Keratinocyte (primary cell): ENCODE data around the gene KIF21B.

Experiments
- EZH2 ChIP-seq: IDR thresholded peaks from one replicate; pipeline ENCODE4 v1.6.1; 2012; ENCODE audit warnings: inconsistent platforms, mild to moderate bottlenecking, low read length, moderate library complexity
- TF ChIP-seq, protein P1 (sequence below), 3 experiments: IDR thresholded peaks in 1 of 3; conservative IDR thresholded peaks in 1 of 3; optimal IDR thresholded peaks in 1 of 3; 2 replicates in 2 of 3; 3 replicates in 1 of 3; pipeline versions ENCODE3 to v1.5.1; 2011; ENCODE audit warnings: low read length in 3 of 3, mild to moderate bottlenecking in 3 of 3, moderate library complexity in 2 of 3, control low read depth in 1 of 3, inconsistent platforms in 1 of 3; ENCODE audit not compliant: insufficient read depth in 2 of 3; ENCODE audit errors: extremely low read depth in 1 of 3

DNA sequence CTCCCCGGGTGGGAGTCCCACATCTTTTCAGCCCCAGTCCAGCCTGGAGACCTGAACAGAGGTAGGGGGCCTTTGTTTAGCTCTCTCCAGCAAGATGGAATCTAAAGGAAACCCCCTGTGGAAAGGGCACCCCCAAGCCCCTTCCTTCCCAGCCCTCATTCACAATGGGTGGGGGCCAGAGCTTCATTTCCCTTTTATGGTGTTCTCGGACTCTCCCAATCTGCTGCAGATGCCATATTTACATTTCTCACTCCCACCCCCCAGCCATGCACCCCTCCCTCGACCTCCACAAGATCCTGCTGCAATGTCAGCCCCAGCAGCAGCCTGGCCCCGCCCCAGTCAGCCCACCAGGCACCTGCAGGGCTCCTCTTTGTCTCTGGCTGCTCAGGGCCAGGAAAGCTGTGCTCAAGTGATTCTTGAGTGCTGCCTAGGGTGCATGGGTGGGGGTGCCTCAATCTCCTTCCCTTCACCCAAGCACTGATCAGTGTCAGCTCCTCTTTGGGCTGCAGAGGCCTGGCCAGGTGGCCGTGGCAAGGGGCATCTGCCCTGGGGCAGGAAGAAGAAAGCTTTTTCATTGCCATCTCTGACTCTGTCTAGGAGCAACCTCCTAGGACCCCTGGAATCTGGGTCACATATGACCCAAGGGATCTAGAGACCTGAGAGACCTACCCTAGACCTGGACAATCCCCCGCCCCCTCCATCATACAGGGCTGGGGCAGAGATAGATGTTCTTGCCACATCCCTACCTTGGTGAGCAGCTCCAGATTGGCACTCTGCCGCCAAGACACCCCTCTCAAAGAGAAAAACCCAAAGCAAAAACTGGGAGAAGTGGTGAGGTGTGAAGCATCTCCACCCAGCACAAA is 1.7 kb downstream of the KIF21B start:
- TF ChIP-seq, protein P1, sequence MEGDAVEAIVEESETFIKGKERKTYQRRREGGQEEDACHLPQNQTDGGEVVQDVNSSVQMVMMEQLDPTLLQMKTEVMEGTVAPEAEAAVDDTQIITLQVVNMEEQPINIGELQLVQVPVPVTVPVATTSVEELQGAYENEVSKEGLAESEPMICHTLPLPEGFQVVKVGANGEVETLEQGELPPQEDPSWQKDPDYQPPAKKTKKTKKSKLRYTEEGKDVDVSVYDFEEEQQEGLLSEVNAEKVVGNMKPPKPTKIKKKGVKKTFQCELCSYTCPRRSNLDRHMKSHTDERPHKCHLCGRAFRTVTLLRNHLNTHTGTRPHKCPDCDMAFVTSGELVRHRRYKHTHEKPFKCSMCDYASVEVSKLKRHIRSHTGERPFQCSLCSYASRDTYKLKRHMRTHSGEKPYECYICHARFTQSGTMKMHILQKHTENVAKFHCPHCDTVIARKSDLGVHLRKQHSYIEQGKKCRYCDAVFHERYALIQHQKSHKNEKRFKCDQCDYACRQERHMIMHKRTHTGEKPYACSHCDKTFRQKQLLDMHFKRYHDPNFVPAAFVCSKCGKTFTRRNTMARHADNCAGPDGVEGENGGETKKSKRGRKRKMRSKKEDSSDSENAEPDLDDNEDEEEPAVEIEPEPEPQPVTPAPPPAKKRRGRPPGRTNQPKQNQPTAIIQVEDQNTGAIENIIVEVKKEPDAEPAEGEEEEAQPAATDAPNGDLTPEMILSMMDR (optimal IDR thresholded peaks at IDR 0.05 in 1 of 3, IDR thresholded peaks at IDR 0.05 in 1 of 3, conservative IDR thresholded peaks at IDR 0.05 in 1 of 3; ENCODE audit: extremely low read depth in 1 of 3, insufficient read depth in 2 of 3, low read length in 3 of 3) = no peak
- no peak for TF ChIP-seq EZH2
